GM12891 (cell line): ENCODE measurements around the gene BMPER.

ENCODE experiments used
- POLR2A ChIP-seq: IDR thresholded peaks from 2 replicates; pipeline ENCODE4 v1.6.1; 2011; ENCODE audit warnings: low read depth, low read length, control low read depth
- POLR2AphosphoS5 ChIP-seq: IDR thresholded peaks from 2 replicates; pipeline ENCODE4 v1.6.1; 2011; ENCODE audit warnings: low read depth, low read length, control low read depth
- POU2F2 ChIP-seq: IDR thresholded peaks from 2 replicates; pipeline ENCODE4 v1.6.1; 2011; ENCODE audit warnings: low read depth, mild to moderate bottlenecking, control low read depth, low read length, moderate library complexity
- SPI1 ChIP-seq: IDR thresholded peaks from 2 replicates; pipeline ENCODE4 v1.6.1; 2011; ENCODE audit warnings: low read depth, low read length, control low read depth
- TAF1 ChIP-seq: IDR thresholded peaks from 2 replicates; pipeline ENCODE4 v1.6.1; 2011; ENCODE audit warnings: low read depth, low read length, control low read depth

GRCh38 chr7:33869176-33869575, 36.2 kb upstream of the BMPER start:
- TF ChIP-seq POLR2A = no peak
- no peak for TF ChIP-seq POLR2AphosphoS5
- TF ChIP-seq SPI1 = no peak
- no peak for TF ChIP-seq TAF1
- no peak for TF ChIP-seq POU2F2
